GM12874 (cell line): ENCODE results near the gene TCEANC2.

ENCODE experiments used
- CTCF ChIP-seq: IDR thresholded peaks from 2 replicates; pipeline ENCODE4 v1.5.1; 2011; ENCODE audit warnings: low read depth, mild to moderate bottlenecking, control low read depth, low read length, moderate library complexity; ENCODE audit not compliant: insufficient read depth

TCEANC2 gene

GRCh38 chr1:54153535-54154439 is 100.4 kb downstream of the TCEANC2 start:
- no peak for TF ChIP-seq CTCF
